NOMO-1 treated with dmso at 0.1 percent for 144 hours (cell line): ENCODE measurements around the gene IFI27.

ENCODE experiments used
- DNase-seq: peaks from one replicate; lab custom pipeline; 2025; ENCODE audit not compliant: unreplicated experiment; lab: John Stamatoyannopoulos, UW

IFI27 gene

GRCh38 chr14:94124582-94125377, 14.2 kb downstream of the IFI27 start:
- no peak for DNase-seq

- DNase-seq = no peak
These were observed 15.3 kb downstream of the IFI27 start for GRCh38 chr14:94125659-94126418.

- no peak for DNase-seq
These were observed 15.8 kb downstream of the IFI27 start for GRCh38 chr14:94126419-94126677.

DNA sequence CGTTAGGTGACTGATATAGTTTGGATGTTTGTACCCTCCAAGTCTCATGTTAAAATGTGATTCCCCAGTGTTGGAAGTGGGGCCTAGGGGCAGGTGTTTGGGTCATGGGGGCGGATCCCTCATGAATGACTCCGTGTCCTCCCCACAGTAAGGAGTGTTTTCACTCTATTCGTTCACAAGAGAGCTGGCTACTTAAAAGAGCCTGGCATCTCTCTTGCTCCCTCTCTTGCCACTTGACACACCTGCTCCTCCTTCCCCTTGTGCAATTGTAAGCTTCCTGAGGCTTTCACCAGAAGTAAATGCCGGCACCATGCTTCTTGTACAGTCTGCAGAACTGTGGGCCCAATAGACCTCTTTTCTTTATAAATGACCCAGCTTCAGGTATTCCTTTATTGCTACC, 16.3 kb downstream of the IFI27 start:
- DNase-seq = no peak

DNA sequence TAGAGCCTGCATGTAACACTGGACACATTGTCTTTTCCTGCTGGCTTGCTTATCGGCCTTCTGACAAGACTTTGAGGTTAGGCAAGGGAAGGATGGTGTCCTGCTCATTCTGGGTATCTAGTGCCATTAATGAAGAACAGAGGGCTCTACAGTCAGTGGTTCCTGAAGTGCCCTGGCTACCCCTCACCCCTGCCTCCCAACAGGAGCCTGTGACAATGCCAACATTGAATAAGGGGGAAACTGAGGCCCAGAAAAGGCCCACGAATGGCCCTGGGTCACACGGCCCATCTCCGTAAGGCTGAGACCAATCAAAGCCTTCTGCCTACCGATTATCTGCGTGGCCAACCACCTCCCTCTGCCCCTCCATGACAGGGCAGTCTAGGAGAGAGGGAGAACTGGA, 16.8 kb downstream of the IFI27 start:
- no peak for DNase-seq

DNA sequence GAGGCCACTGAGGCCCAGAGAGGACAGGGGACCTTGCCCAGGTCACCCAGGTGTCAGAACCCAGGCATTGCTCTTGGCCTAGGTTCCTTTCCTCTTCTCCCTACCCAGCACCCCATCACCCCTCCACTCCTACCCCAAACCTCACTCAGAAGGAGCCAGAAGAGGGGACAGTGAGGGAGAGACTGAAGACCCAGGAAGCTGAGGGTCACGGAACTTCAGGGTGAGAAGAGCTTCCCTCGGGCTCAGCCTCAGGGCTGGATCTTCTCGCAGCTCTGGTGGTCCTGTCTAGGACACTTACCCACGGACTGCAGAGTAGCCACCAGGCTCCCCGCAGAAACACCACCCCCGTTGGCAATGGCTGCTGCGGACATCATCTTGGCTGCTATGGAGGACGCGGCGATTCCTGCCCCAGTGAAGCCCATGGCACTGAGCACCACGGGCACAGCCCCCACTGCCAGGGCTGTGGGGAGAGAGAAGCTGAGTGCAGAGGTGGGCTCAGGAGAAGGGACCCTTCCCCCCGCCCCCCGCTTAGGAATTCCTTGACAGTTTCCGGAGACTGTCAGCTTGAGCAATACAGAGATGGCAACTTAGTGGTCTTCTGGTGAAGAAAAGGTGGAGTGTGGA, 17.8 kb downstream of the IFI27 start:
- DNase-seq = no peak

- peak; percentile 48 for DNase-seq
These were observed 18.7 kb downstream of the IFI27 start, which contains the start of gene IFI27L2 for GRCh38 chr14:94129111-94129757. Gene IFI27L2, minus strand, starts transcription at chr14:94129604. Its CDS starts 40 bp downstream, at chr14:94129564.

DNA sequence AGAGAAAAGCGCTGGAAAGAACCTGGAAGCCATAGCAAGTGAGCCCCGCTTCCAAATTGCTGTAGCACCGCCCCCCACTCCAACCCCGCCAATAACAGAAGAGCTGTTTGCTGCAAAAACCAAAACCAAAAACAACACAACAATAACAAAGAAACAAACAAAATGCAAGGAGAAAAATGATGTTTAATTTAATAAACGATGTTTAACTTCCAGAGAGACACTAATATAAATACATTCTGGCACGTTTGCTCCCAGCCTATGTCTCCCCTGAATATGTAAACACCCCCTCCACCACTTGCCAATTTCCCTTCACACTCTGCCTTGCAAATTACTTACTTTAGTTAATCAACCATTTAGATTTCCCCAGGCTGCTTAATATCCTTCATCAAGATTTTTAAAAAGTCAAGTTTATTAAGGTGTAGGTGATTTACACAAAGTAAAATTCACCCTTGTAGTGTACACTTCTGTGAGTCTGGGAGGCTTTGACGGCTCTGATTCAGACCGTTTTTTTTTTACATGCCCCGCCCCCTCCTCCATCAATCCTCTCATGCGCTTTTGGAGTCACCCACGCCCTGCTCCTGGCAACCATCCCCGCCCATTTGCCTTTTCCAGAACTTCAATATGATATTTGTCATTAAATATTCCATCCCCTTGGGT, 19.4 kb downstream of the IFI27 start:
- DNase-seq = no peak

GRCh38 chr14:94132285-94132887, 21.9 kb downstream of the IFI27 start:
- peak; percentile 26 for DNase-seq

GRCh38 chr14:94135476-94135875, 24.9 kb downstream of the IFI27 start:
- DNase-seq = no peak

DNA sequence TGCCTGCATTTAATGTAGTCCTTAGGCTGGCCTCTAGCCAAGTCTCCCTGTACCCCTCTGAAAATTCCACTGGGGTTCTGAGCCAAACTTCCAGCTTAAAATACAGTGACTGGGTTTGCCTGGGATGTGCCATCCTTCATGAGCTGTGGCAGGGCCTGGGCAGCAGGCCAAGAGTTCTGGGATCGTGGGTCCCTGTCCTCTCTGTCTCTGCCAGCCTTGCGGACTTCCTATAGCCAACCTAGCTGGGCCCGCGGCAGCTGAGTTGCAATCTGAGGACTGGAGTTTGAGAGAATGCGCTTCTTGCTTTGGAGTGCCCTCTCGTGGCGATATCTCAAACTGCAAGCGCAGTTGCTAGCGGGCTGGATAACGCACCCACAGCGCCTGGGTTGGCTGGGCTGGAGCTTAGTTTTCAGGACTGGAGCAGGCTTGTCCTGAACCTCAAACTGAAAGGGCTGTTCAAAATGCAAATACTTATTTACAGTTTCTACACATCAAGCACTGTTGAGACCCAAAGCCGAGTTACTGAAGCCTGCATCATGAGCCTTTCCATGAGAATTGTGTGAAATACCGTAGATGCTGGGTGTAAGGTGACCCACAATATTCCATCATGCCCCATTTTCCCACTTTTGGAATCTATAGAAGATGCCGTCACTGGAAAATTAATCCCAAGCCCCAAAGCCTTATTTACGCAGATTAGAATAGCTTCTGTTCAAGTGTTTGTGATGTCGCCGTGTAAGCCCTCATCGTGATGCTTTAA, 26.2 kb downstream of the IFI27 start:
- peak; percentile 69 for DNase-seq

DNA sequence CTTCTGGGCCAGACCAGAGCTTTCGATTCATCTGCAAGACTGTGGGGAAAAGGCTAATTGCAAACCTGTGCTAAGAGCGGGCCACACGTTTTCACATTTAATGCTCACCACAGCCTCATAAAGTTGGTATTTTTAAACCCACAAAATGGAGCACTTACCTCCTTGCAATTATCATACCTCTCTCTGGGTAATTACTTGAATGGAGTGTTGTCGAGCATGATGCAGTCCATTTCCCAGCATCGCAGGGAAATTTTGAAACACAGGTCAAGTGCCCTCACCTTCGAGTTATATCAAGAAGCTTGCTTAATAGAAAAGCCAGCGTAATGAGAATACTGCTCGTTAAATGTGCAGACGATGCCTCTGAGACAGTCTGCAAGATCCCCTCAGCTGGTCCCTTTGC, 27.7 kb downstream of the IFI27 start:
- no peak for DNase-seq

GRCh38 chr14:94139006-94139405, 28.5 kb downstream of the IFI27 start:
- no peak for DNase-seq

- no peak for DNase-seq
These were observed 28.9 kb downstream of the IFI27 start for GRCh38 chr14:94139421-94139820.

DNA sequence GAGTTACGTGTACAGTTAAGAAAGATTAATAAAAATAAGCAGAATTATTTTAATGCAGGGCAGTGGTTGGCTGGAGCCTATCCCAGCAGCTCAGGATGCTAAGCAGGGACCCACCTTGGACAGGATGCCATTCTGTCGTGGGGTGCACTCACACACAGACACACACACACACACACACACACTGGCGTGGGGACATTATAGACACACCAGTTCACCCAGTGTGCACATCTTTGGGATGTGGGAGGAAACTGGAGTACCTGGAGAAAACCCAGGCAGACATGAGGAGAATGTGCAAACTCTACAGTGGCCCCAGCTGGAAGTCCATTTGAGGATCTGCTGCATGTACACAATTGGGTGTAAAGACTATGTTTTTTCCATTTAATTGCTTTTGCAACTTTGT, 31.7 kb downstream of the IFI27 start:
- DNase-seq = no peak

- DNase-seq = no peak
These were observed 32.3 kb downstream of the IFI27 start for GRCh38 chr14:94142836-94143235.

GRCh38 chr14:94143239-94143638, 32.7 kb downstream of the IFI27 start:
- DNase-seq = no peak

DNA sequence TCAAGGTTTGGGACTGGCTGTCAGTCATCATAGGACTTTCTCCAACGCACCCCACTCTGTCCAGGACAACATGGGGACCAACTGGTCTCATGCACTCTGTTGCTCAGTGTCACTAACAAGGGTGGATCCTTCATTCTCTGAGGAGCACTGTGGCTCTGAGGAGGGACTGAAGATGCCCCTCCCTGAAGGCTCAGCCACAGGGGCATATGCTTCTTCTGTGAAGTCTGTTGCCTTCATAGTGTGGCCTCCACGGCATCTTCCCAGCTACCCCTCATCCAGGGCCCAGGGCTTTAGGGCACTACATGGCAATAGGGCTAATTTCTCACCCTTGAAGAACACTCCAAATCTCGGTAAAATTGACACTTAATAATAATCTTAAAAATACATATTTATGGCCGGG, 33.2 kb downstream of the IFI27 start:
- no peak for DNase-seq

DNA sequence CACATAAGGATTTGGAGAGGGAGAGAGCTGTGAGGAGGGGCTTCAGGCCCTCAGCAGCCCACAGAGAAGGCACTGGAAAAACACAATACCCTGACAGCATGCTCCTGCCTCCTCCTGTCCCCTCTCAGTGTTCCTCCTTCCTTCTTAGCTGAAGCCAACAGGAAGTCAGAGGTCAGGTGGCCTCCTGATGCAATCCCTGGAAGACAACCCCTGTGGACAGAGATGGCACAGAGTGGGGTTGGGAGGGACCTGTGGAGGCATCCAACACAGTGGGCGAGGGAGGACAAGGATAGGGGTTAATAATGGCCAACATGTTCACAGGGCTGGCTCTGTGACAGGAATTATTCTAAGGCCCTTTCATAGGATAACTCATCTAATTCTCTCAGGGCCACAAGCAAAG, 34.2 kb downstream of the IFI27 start:
- no peak for DNase-seq

DNA sequence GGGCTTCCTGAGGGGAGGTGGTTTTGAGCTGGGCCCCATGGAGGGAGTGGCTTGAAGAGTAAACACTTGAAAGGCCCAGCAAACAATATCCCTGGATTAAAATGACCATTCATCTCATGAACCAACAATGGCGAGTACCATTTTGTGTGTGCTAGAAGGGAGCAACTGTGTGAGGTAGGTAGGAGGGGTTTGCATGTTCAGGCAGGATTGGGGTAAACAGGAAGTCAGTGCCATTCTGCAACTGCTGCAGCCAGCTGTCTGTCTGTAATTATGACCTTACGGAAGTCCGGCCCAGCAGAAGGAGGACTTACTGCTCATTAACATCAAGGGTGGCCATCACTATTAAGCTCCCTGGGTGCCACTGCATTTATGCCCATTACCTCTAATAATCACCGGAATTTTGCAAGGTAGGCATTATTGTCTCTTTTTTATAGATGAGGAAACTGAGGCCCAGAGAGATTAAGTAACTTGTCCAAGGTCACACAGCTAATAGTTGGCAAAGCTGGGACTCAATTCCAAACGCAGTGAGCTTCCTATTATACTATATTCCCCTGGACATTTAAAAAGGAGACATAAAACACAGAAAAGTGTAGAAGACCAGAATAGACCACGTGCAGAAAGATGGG, 35.5 kb downstream of the IFI27 start:
- no peak for DNase-seq
